Caco-2 (cell line): Measurements from ENCODE around the gene R3HDML. TPM values are rescaled to one million over a fixed set of nuclear protein-coding genes. Genes with fewer than 3 reads are reported as not detected.

Experiments used
- BruUV-seq: library from RNA; stranded (reverse); fragments of 400-500 nt; replicated peaks from 2 replicates; lab custom pipeline; 2021; lab: Mats Ljungman, UMichigan
- CTCF ChIA-PET: fragments of 300-600 bp; sonication (Branson Sonifier 250); formaldehyde crosslinking; loops from one replicate; lab custom pipeline; 2022; ENCODE audit warnings: antibody characterized with exemption; lab: Charles Lee
- POLR2A ChIA-PET: fragments of 300-600 bp; sonication (Branson Sonifier 250); formaldehyde crosslinking; loops from one replicate; lab custom pipeline; 2022; ENCODE audit warnings: antibody characterized with exemption; lab: Charles Lee
- DNase-seq, 2 experiments: peaks; one replicate each; pipeline versions ENCODE4 v3.0.0 to v3.0.0-alpha.2; 2020 to 2022
- H3K27me3 ChIP-seq: replicated peaks from 2 replicates; pipeline ENCODE4 v1.6.0; 2011; ENCODE audit warnings: low read length; ENCODE audit not compliant: control insufficient read depth, insufficient read depth
- H3K36me3 ChIP-seq: 2 replicates; pipeline ENCODE4 v1.5.1; 2011; ENCODE audit warnings: low read length; ENCODE audit not compliant: control insufficient read depth, insufficient read depth
- H3K4me1 ChIP-seq: fragments of 250-450 bp; sonication (Bioruptor Pico); 2 replicates; pipeline ENCODE4 v1.5.1; 2020; ENCODE audit warnings: mild to moderate bottlenecking
- H3K4me3 ChIP-seq: 2 replicates; pipeline ENCODE4 v1.5.1; 2011; ENCODE audit warnings: low read depth, mild to moderate bottlenecking, control low read depth, low read length
- H3K9me3 ChIP-seq: fragments of 250-450 bp; sonication (Bioruptor Pico); 2 replicates; pipeline ENCODE4 v1.5.1; 2020; ENCODE audit warnings: mild to moderate bottlenecking, moderate library complexity
- H3K27ac Mint-ChIP-seq: one replicate; pipeline ENCODE4 v1.8.0; 2022; ENCODE audit warnings: mixed read lengths; ENCODE audit not compliant: unreplicated experiment
- H3K27me3 Mint-ChIP-seq: one replicate; pipeline ENCODE4 v1.8.0; 2022; ENCODE audit warnings: mixed read lengths; ENCODE audit not compliant: insufficient read depth, unreplicated experiment
- H3K36me3 Mint-ChIP-seq: one replicate; pipeline ENCODE4 v1.8.0; 2022; ENCODE audit warnings: mild to moderate bottlenecking, mixed read lengths; ENCODE audit not compliant: insufficient read depth, unreplicated experiment
- H3K4me1 Mint-ChIP-seq: one replicate; pipeline ENCODE4 v1.8.0; 2022; ENCODE audit warnings: low read depth, mixed read lengths; ENCODE audit not compliant: unreplicated experiment
- H3K4me3 Mint-ChIP-seq: one replicate; pipeline ENCODE4 v1.8.0; 2022; ENCODE audit warnings: mild to moderate bottlenecking, moderate library complexity, mixed read lengths; ENCODE audit not compliant: unreplicated experiment
- H3K9me3 Mint-ChIP-seq: one replicate; pipeline ENCODE4 v1.8.0; 2022; ENCODE audit warnings: mixed read lengths; ENCODE audit not compliant: unreplicated experiment
- CTCF ChIP-seq, 2 experiments: fragments of 200-600 bp in 1 of 2; IDR thresholded peaks; 1 replicate in 1 of 2; 2 replicates in 1 of 2; pipeline versions ENCODE4 v1.5.1 to v1.8.0; 2011 to 2022; ENCODE audit warnings: antibody characterized with exemption in 1 of 2, control low read depth in 1 of 2, inconsistent platforms in 1 of 2, low read depth in 1 of 2, low read length in 1 of 2, mild to moderate bottlenecking in 1 of 2, moderate library complexity in 1 of 2; ENCODE audit not compliant: insufficient read depth in 1 of 2, severe bottlenecking in 1 of 2, unreplicated experiment in 1 of 2
- intact Hi-C: fragments of 100-400 bp; cut with micrococcal nuclease; formaldehyde crosslinking; loops from one replicate; pipeline ENCODE4 v1.10.0; 2022; ENCODE audit not compliant: unreplicated experiment
- total RNA-seq: library from RNA; stranded (reverse); gene quantifications from 2 replicates; pipeline ENCODE4 v1.2.3, GENCODE V29; 2022

R3HDML gene
- total RNA-seq, 1 experiment from 2014 or later, result not detected

- H3K4me3 ChIP-seq, result no peak overlapping the region; the same call in 1 of the 2 replicates
- Mint-ChIP-seq H3K36me3 (peaks cover 67% of the 10 kb centered on the region), H3K9me3 (no peaks in the 10 kb centered on the region), H3K4me1 (peaks cover 51% of the 10 kb centered on the region), H3K27me3 (no peaks in the 10 kb centered on the region), H3K4me3 (peak overlapping the region; percentile 47), H3K27ac (peak overlapping the region; percentile 78)
- intact Hi-C loops, result loop anchor here (1.0 to 5.0 kb wide), 7 partner anchors 8 to 184 kb away; partner anchors contain the start of genes HNF4A, OSER1 and SERINC3
- no peak for TF ChIP-seq CTCF (IDR thresholded peaks at IDR 0.05; ENCODE audit: insufficient read depth in 1 of 2, low read depth in 1 of 2, low read length in 1 of 2, severe bottlenecking in 1 of 2, unreplicated experiment in 1 of 2)
- DNase-seq, result no peak
- H3K36me3 ChIP-seq, result peaks cover 14% of the 10 kb centered on the region
- peaks cover 74% of the 10 kb centered on the region for H3K4me1 ChIP-seq
- ChIA-PET POLR2A (interaction anchor here (0.9 to 2.0 kb wide), 8 partner anchors 10 to 127 kb away, joined by 3 to 21 read pairs (median 5); partner anchors contain the start of genes HNF4A and TTPAL), CTCF (interaction anchor here (0.6 to 3.7 kb wide), 20 partner anchors 10 to 216 kb away, joined by 3 to 47 read pairs (median 4); partner anchors contain the start of genes FITM2, HNF4A and TTPAL)
- BruUV-seq, result no TSS peak
- no peaks in the 10 kb centered on the region for H3K9me3 ChIP-seq
- no peaks in the 10 kb centered on the region for H3K27me3 ChIP-seq
Measured at GRCh38 chr20:44394452-44394701, 57.5 kb downstream of the R3HDML start.

- ChIA-PET POLR2A (interaction anchor here (0.5 to 2.0 kb wide), 9 partner anchors 11 to 126 kb away, joined by 3 to 21 read pairs (median 5); partner anchors contain the start of genes HNF4A and TTPAL), CTCF (interaction anchor here (0.6 to 3.7 kb wide), 20 partner anchors 10 to 215 kb away, joined by 3 to 47 read pairs (median 4); partner anchors contain the start of genes FITM2, HNF4A and TTPAL)
- H3K36me3 ChIP-seq, result peaks cover 12% of the 10 kb centered on the region
- no peaks in the 10 kb centered on the region for H3K27me3 Mint-ChIP-seq
- H3K9me3 Mint-ChIP-seq, result no peaks in the 10 kb centered on the region
- intact Hi-C loops, result loop anchor here (1.0 to 5.0 kb wide), 7 partner anchors 9 to 184 kb away; partner anchors contain the start of genes HNF4A, OSER1 and SERINC3
- H3K4me1 ChIP-seq, result peaks cover 79% of the 10 kb centered on the region
- H3K4me3 Mint-ChIP-seq, result peak overlapping the region; percentile 47
- H3K36me3 Mint-ChIP-seq, result peaks cover 67% of the 10 kb centered on the region
- no TSS peak for BruUV-seq
- peaks cover 52% of the 10 kb centered on the region for H3K4me1 Mint-ChIP-seq
- H3K4me3 ChIP-seq, result peak overlapping the region; percentile 11
- H3K27me3 ChIP-seq, result no peaks in the 10 kb centered on the region
- peak; percentile 97 to 98 for DNase-seq
- H3K27ac Mint-ChIP-seq, result peak overlapping the region; percentile 78
- TF ChIP-seq CTCF (IDR thresholded peaks at IDR 0.05; ENCODE audit: insufficient read depth in 1 of 2, low read depth in 1 of 2, low read length in 1 of 2, severe bottlenecking in 1 of 2, unreplicated experiment in 1 of 2), result no peak
- H3K9me3 ChIP-seq, result no peaks in the 10 kb centered on the region
Measured at GRCh38 chr20:44394702-44395460, 58.0 kb downstream of the R3HDML start.
